K562 (cell line): ENCODE data around the gene CNNM2. TPM values are rescaled to one million over a fixed set of nuclear protein-coding genes. Genes with fewer than 3 reads are reported as not detected.

ENCODE experiments used
- ATAC-seq: fragments of 200-7000 bp; cut with Tn5 transposase; 3 replicates; pipeline ENCODE4 v1.9.1; 2020; ENCODE audit warnings: moderate library complexity
- BruUV-seq: library from RNA; stranded (reverse); fragments of 400-500 nt; replicated peaks from 2 replicates; lab custom pipeline; 2021; lab: Mats Ljungman, UMichigan
- CTCF ChIA-PET: fragments of 300-600 bp; formaldehyde crosslinking; extraction: SDS; loops from one replicate; lab custom pipeline; 2021; ENCODE audit warnings: low intra/inter-chr PET ratio; lab: Yijun Ruan, JAX
- POLR2A ChIA-PET: fragments of 300-600, 350-650 bp; sonication (Branson Sonifier 250); formaldehyde crosslinking; extraction: SDS; loops from one replicate; lab custom pipeline; 2021; ENCODE audit warnings: antibody characterized with exemption, inconsistent platforms; lab: Yijun Ruan, JAX
- DNase-seq, 4 experiments: peaks; one replicate each; pipeline versions ENCODE4 v3.0.0 to v3.0.0-alpha.2; 2011 to 2018; ENCODE audit warnings: low spot score in 3 of 4, mixed read lengths in 3 of 4; ENCODE audit errors: extremely low read depth in 1 of 4
- FAIRE-seq: peaks from 2 replicates; lab custom pipeline; 2011; peaks lifted over from hg19 to GRCh38; lab: Jason Lieb, UNC
- H2AFZ ChIP-seq: 2 replicates; pipeline ENCODE4 v1.6.0; 2011; ENCODE audit warnings: low read depth, low read length, control low read depth, inconsistent platforms
- H3K27ac ChIP-seq: fragments of 200-600 bp; 3 replicates; pipeline ENCODE4 v1.8.0; 2011; ENCODE audit warnings: low read depth, mild to moderate bottlenecking, control low read depth, inconsistent platforms, low read length, moderate library complexity, mixed read lengths; ENCODE audit errors: extremely low read depth
- H3K27me3 ChIP-seq, 2 experiments: fragments of 300-600 bp in 1 of 2; 2 replicates in 1 of 2; 3 replicates in 1 of 2; pipeline versions ENCODE4 v1.6.0 to v1.8.0; 2011; ENCODE audit warnings: inconsistent platforms in 2 of 2, low read length in 2 of 2, mild to moderate bottlenecking in 1 of 2, mixed read lengths in 1 of 2, moderate library complexity in 1 of 2; ENCODE audit not compliant: control insufficient read depth in 2 of 2, insufficient read depth in 2 of 2
- H3K36me3 ChIP-seq: fragments of 300-600 bp; 3 replicates; pipeline ENCODE4 v1.8.0; 2011; ENCODE audit warnings: mild to moderate bottlenecking, low read length, inconsistent platforms; ENCODE audit not compliant: control insufficient read depth, insufficient read depth
- H3K4me1 ChIP-seq, 2 experiments: fragments of 200-600 bp in 1 of 2; replicated peaks in 1 of 2; 2 replicates in 1 of 2; 3 replicates in 1 of 2; pipeline versions ENCODE4 v1.5.1 to v1.8.0; 2011; ENCODE audit warnings: inconsistent platforms in 2 of 2, low read length in 2 of 2, mild to moderate bottlenecking in 1 of 2, mixed read lengths in 1 of 2, moderate library complexity in 1 of 2; ENCODE audit not compliant: control insufficient read depth in 2 of 2, insufficient read depth in 2 of 2
- H3K4me2 ChIP-seq: 2 replicates; pipeline ENCODE4 v1.6.1; 2011; ENCODE audit warnings: low read length, control low read depth, inconsistent platforms, mixed read lengths; ENCODE audit not compliant: insufficient read depth
- H3K4me3 ChIP-seq: fragments of 200-600 bp; sonication (generic), shearing (Covaris generic); 2 replicates; pipeline ENCODE4 v1.5.1; 2016; ENCODE audit warnings: control low read depth, inconsistent platforms
- H3K79me2 ChIP-seq: fragments of 200-600 bp; 3 replicates; pipeline ENCODE4 v1.8.0; 2011; ENCODE audit warnings: low read length, inconsistent platforms; ENCODE audit not compliant: control insufficient read depth, insufficient read depth
- H3K9ac ChIP-seq, 2 experiments: 2 replicates each; pipeline versions ENCODE4 v1.6.0 to v1.6.1; 2011; ENCODE audit warnings: low read depth in 2 of 2, low read length in 2 of 2, control low read depth in 1 of 2, inconsistent platforms in 1 of 2, mild to moderate bottlenecking in 1 of 2, mixed read lengths in 1 of 2; ENCODE audit not compliant: insufficient read depth in 1 of 2
- H3K9me1 ChIP-seq: one replicate; pipeline ENCODE4 v1.6.0; 2011; ENCODE audit warnings: inconsistent platforms, mild to moderate bottlenecking, low read length, moderate library complexity; ENCODE audit not compliant: control insufficient read depth, insufficient read depth
- H3K9me3 ChIP-seq: replicated peaks from 2 replicates; pipeline ENCODE4 v1.5.1; 2011; ENCODE audit warnings: low read depth, low read length, inconsistent platforms; ENCODE audit not compliant: control insufficient read depth, insufficient read depth
- H4K20me1 ChIP-seq: replicated peaks from 2 replicates; pipeline ENCODE4 v1.6.1; 2011; ENCODE audit warnings: low read length, inconsistent platforms, mixed read lengths; ENCODE audit not compliant: control insufficient read depth, insufficient read depth
- GATA2 ChIP-seq: sonication (generic); formaldehyde crosslinking; IDR thresholded peaks from 2 replicates; pipeline ENCODE4 v1.4.0; 2020; ENCODE audit warnings: mild to moderate bottlenecking, missing genetic modification reagents
- IRF2 ChIP-seq: sonication (generic); formaldehyde crosslinking; IDR thresholded peaks from 2 replicates; pipeline ENCODE4 v1.8.1; 2022; ENCODE audit warnings: mild to moderate bottlenecking, missing genetic modification reagents
- NRF1 ChIP-seq, 2 experiments: fragments of 450-650 bp; IDR thresholded peaks in 1 of 2; conservative IDR thresholded peaks in 1 of 2; 2 replicates each; pipeline ENCODE4 v1.6.1; 2014; ENCODE audit warnings: mild to moderate bottlenecking in 2 of 2
- RFX1 ChIP-seq: fragments of 450-650 bp; IDR thresholded peaks from 2 replicates; pipeline ENCODE4 v1.6.1; 2016; ENCODE audit warnings: mild to moderate bottlenecking, moderate library complexity
- SOX6 ChIP-seq: fragments of 450-650 bp; IDR thresholded peaks from 2 replicates; pipeline ENCODE4 v1.6.1; 2014; ENCODE audit warnings: mild to moderate bottlenecking
- SUPT5H ChIP-seq: fragments of 450-650 bp; IDR thresholded peaks from 2 replicates; pipeline ENCODE4 v1.6.1; 2016
- XRCC3 ChIP-seq: fragments of 450-650 bp; IDR thresholded peaks from 2 replicates; pipeline ENCODE4 v1.6.1; 2017; ENCODE audit warnings: mild to moderate bottlenecking, moderate library complexity
- ZNF274 ChIP-seq: IDR thresholded peaks from 2 replicates; pipeline ENCODE4 v1.6.1; 2011; ENCODE audit warnings: low read depth, mild to moderate bottlenecking, low read length, moderate library complexity, borderline replicate concordance
- WGBS: fragments of 100-300 bp; shearing (Covaris generic); methylation state at CpG from one replicate; pipeline ENCODE4 v1.1.6; 2016; ENCODE audit warnings: low coverage, mixed read lengths; ENCODE audit not compliant: insufficient coverage; ENCODE audit errors: missing lambda C conversion rate; 5-methylcytosine and 5-hydroxymethylcytosine counted together
- in situ Hi-C: fragments of 300-500 bp; cut with MboI; formaldehyde crosslinking; loops from 4 replicates; pipeline ENCODE4 v1.15.0; 2018; ENCODE audit warnings: inconsistent platforms, mixed read lengths
- intact Hi-C: fragments of 100-400 bp; cut with micrococcal nuclease; formaldehyde crosslinking; loops from 2 replicates; pipeline ENCODE4 v1.14.2; 2022
- polyA plus RNA-seq, 8 experiments: library from polyadenylated mRNA; depleted of rRNA in 4 of 8; stranded (reverse) in 5 of 8; unstranded in 3 of 8; fragments of >200 nt; fragmentation: Nextera tagmentation in 2 of 8; fragmentation: Illumina TruSeq in 1 of 8; extraction: Ambion mirVana in 2 of 8; extraction: Trizol in 1 of 8; gene quantifications; 2 replicates each; pipeline versions ENCODE4 v1.2.1 to v1.2.3, GENCODE V29; 2011 to 2014; ENCODE audit warnings: inconsistent platforms in 1 of 8, missing spikeins in 1 of 8
- total RNA-seq, 7 experiments: library from RNA; depleted of rRNA in 6 of 7; stranded (reverse); fragments of >200 nt in 6 of 7; fragmentation: Illumina TruSeq in 2 of 7; extraction: Trizol in 2 of 7; gene quantifications; 2 replicates each; pipeline versions ENCODE4 v1.2.1 to v1.2.3, GENCODE V29; 2011 to 2021; ENCODE audit warnings: low replicate concordance in 1 of 7
- TF ChIP-seq, protein P1 (sequence below), 3 experiments: IDR thresholded peaks in 2 of 3; conservative IDR thresholded peaks in 1 of 3; 2 replicates each; pipeline ENCODE4 v1.5.1; 2011 to 2012; ENCODE audit warnings: low read length in 3 of 3, mild to moderate bottlenecking in 3 of 3, control low read depth in 2 of 3, improper control_type of control experiment in 1 of 3, inconsistent platforms in 1 of 3, low read depth in 1 of 3, mixed read lengths in 1 of 3, moderate library complexity in 1 of 3; ENCODE audit not compliant: insufficient read depth in 2 of 3
- TF ChIP-seq, protein P2 (sequence below): fragments of 200-800 bp; sonication (Bioruptor generic); IDR thresholded peaks from 2 replicates; pipeline ENCODE4 v1.6.1; 2017; ENCODE audit warnings: missing genetic modification characterization, missing compliant biosample characterization

CNNM2 gene
- total and polyA plus RNA-seq, 9 of the 15 experiments (the other 6 are each of a cell fraction or from before 2014, with no cell fraction given), result 0.21 to 5.0 (median 1.3) TPM

DNA sequence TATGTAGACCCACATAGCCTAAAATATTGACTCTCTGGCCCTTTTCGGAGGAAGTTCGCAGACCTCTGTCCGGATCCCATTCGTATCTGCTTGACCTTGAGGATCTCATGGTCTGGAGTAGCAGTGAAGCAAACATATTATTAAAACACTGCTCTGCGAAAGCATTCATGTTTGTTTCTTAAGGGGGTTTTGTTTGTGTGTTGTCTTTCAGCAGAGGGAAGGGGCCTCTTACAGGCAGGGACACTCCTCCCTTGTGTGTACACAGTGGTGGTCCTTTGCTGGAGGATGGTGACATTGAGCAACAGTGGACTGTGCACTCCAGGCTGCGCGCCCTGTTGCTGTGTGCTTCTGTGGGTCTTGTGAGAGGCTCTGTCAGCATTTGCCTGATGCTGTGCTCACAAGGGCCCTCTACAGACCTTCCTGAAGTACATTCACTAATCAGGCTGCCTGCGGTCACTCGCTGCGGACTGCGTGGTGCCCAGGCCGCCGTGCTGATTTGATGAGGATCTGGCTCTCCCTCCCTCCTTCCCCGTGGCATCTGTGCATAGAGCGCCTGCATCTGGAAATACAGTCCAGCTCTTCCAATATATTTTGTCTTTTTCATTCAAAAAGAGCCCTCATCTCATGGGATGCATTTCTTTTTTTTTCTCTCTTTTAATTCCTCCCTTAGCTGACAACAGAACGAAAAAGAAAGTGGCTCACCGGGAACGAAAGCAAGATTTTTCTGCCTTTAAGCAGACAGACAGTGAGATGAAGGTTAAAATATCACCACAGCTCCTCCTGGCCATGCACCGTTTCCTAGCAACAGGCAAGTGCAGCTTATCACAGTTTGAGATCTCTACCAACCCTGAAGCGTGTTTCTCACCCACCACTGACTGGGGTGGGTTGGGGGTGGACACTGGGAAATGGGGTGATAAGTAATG is 135.8 kb downstream of the CNNM2 start:
- peaks cover 0 to 6% of the 10 kb centered on the region in 2 experiments; a peak in 2 of 5 replicates for H3K4me1 ChIP-seq
- ChIA-PET CTCF (no interaction called here), POLR2A (interaction anchor here (0.9 kb wide), 1 partner anchor 136 kb away, joined by 3 read pairs; no protein-coding TSS in a partner anchor)
- no peaks in the 10 kb centered on the region for H3K79me2 ChIP-seq
- H4K20me1 ChIP-seq, result no peaks in the 10 kb centered on the region
- 34% methylated on average over 20 of the region's 20 CpGs for WGBS
- H3K9me1 ChIP-seq, result no peaks in the 10 kb centered on the region
- H3K4me2 ChIP-seq, result peak overlapping the region; percentile 26; the same call in 1 of the 2 replicates
- FAIRE-seq, result peak; percentile 92
- intact Hi-C loops, result no loop called here
- no peak overlapping the region for H3K4me3 ChIP-seq
- H2AFZ ChIP-seq, result 0 out of 2 replicates have a peak overlapping the region, but pooled peaks have one; percentile 0
- BruUV-seq, result no TSS peak
- ATAC-seq, result peak; percentile 99
- no peaks in the 10 kb centered on the region for H3K9me3 ChIP-seq
- in situ Hi-C loops, result loop anchor here (5.0 kb wide), 2 partner anchors 137 to 217 kb away; partner anchors contain the start of genes CNNM2 and CYP17A1
- H3K27me3 ChIP-seq, result no peaks in the 10 kb centered on the region
- no peak overlapping the region; a peak in 1 of 4 replicates for H3K9ac ChIP-seq
- no peaks in the 10 kb centered on the region for H3K36me3 ChIP-seq
- DNase-seq, result peak in 3 of 4 experiments; percentile 12 to 65 (median 45)
- H3K27ac ChIP-seq, result no peak overlapping the region
- TF ChIP-seq RFX1 (peak; percentile 79), SOX6 (no peak), NRF1 (conservative IDR thresholded peaks at IDR 0.05 in 1 of 2, IDR thresholded peaks at IDR 0.05 in 1 of 2) (0 out of 4 replicates have a peak, but pooled peaks of 1 of the 2 experiments have one; percentile 14), ZNF274 (no peak), XRCC3 (no peak), GATA2 (peak; percentile 51), IRF2 (CRISPR knock-in tag) (no peak), SUPT5H (no peak)
- TF ChIP-seq, protein P1, sequence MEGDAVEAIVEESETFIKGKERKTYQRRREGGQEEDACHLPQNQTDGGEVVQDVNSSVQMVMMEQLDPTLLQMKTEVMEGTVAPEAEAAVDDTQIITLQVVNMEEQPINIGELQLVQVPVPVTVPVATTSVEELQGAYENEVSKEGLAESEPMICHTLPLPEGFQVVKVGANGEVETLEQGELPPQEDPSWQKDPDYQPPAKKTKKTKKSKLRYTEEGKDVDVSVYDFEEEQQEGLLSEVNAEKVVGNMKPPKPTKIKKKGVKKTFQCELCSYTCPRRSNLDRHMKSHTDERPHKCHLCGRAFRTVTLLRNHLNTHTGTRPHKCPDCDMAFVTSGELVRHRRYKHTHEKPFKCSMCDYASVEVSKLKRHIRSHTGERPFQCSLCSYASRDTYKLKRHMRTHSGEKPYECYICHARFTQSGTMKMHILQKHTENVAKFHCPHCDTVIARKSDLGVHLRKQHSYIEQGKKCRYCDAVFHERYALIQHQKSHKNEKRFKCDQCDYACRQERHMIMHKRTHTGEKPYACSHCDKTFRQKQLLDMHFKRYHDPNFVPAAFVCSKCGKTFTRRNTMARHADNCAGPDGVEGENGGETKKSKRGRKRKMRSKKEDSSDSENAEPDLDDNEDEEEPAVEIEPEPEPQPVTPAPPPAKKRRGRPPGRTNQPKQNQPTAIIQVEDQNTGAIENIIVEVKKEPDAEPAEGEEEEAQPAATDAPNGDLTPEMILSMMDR (IDR thresholded peaks at IDR 0.05 in 2 of 3, conservative IDR thresholded peaks at IDR 0.05 in 1 of 3; ENCODE audit: insufficient read depth in 2 of 3, low read depth in 1 of 3, low read length in 3 of 3), result peak; percentile 46 to 55 (median 52); a peak in 5 of 6 replicates
- TF ChIP-seq, protein P2, sequence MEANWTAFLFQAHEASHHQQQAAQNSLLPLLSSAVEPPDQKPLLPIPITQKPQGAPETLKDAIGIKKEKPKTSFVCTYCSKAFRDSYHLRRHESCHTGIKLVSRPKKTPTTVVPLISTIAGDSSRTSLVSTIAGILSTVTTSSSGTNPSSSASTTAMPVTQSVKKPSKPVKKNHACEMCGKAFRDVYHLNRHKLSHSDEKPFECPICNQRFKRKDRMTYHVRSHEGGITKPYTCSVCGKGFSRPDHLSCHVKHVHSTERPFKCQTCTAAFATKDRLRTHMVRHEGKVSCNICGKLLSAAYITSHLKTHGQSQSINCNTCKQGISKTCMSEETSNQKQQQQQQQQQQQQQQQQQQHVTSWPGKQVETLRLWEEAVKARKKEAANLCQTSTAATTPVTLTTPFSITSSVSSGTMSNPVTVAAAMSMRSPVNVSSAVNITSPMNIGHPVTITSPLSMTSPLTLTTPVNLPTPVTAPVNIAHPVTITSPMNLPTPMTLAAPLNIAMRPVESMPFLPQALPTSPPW (CRISPR knock-in tag), result no peak
